Germinal center (tissue), 1 donor: Measurements from ENCODE around the gene VSTM2L.

ENCODE experiments used
- DNase-seq: peaks from one replicate; pipeline ENCODE4 v3.0.0; 2012; ENCODE audit warnings: mixed read lengths, low spot score

Gene VSTM2L

DNA sequence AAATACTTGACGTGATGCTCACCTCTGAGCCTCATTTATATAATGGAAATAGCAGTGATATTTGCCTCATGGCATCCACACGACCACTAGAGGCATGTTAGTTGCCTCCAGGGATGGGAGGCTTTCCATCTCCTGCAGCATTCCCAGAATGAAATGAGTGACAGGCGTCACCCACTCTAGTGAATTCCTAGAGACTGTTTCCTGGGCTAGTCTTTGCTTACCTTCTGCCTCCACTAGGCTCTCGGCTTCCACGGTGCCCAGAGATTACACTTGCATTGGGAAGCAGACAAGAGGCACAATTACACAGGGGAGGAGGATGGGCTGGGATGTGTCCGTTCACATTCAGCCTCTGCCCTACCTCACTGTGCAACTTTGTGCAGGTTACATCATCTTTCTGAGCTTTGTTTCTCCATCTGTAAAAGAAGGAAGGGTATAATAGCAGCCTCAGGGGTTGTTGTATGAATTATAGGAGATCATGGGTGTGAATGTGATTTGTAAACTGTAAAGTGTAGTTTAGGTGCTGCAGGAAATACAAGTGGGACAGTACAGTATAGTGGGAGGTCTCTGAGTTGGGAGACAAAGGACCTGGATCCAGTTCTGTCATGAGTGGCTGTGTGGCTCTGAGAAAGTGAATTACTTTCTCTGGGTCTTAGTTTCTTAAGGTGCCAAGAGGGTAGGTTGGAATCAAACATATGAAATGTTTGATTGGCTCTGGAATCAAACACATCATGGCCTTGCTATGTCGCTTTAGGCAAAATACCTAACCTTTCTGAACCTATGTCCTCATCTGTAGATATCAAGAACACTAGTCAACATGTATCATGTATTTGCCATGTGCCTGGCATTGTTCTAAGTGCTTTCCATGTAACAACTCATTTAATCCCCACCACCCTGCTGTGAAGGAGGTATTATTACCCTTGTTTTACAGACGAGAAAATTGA is 3.6 kb upstream of the VSTM2L start:
- no peak for DNase-seq

DNA sequence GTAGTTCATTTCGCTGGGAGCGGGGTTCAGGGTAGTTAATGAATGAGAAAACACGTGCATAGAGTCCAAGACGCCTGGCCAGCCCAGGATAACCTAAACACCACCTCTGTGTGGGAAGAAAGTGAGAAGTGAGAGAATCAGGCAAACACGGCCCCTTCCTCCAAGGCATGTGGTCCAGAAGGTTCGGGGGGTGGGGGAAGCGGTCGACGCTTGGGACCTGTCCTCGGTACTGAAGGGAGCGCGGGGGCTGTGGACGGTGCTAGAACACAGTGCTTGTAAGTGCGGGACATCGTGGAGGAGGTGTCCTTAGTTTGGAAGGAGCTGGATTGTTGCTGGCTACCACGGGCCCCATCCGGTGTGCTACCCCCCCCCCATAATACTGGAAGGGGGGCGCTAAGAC is 1.7 kb upstream of the VSTM2L start:
- DNase-seq = no peak

DNA sequence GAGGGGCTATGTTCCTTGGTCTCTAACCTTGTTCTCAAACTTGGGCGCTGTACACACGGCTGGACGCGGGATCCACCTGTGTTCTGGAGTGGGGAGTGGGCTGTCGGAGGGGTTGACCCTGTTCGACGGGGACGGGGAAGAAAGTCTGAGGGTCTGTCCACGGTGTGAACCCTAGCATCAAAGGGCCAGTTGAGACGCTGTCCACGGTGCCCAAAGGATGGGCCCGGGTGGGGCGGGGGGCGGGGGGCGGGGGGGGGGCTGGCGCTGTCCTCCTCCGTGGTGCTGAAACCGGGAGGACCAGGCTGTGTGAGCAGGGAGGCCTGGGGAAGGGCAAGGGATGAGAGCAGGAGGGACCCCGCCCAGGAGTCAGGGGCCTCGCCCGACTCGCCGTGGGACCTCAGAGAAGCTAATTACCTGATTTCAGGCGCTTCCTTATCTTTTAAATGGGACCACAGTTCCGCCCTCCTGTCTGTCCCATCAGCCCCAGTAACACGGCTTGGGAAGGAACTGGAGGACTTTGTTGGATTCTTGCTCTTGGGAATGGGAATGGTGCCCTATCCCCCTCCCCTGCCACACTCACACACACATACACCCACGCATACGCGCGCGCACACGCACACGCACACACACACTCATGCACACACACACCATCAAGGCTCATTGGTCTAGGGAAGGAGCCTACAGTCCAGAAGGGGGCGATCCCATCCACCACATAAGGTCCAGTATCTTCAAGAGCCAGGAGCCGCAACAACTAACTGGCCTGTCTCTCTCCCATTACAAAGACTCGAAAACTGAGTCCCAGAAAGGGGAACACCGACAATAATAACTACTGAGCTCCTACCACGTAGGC is 1.0 kb upstream of the VSTM2L start:
- DNase-seq = peak; percentile 29

DNA sequence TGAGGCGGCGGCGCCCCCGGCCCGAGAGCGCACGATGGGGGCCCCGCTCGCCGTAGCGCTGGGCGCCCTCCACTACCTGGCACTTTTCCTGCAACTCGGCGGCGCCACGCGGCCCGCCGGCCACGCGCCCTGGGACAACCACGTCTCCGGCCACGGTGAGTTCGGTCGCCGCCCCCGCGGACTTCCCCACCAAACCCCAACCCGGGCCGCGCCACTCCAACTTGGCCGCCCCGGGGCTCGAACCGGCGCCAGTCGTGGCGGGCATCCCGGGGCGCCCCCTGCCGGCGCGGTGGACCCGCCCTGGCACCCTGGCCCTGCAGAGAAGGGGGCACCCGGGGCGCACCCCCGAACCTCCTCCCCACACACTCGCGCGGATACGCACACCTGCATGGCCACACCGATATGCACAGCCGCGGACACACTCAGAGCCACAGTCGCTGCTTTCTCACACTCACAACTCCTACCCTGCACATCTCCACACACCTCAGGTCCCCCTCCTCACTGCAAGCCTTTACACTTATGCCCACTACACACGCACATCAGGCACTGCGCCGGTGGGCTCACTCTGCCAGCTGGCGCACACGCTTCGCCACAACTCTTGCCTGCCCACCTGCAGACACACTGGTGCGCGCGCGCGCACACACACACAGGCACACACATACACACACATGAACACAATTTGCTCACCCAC is 535 bp downstream of the VSTM2L start:
- peak; percentile 46 for DNase-seq

DNA sequence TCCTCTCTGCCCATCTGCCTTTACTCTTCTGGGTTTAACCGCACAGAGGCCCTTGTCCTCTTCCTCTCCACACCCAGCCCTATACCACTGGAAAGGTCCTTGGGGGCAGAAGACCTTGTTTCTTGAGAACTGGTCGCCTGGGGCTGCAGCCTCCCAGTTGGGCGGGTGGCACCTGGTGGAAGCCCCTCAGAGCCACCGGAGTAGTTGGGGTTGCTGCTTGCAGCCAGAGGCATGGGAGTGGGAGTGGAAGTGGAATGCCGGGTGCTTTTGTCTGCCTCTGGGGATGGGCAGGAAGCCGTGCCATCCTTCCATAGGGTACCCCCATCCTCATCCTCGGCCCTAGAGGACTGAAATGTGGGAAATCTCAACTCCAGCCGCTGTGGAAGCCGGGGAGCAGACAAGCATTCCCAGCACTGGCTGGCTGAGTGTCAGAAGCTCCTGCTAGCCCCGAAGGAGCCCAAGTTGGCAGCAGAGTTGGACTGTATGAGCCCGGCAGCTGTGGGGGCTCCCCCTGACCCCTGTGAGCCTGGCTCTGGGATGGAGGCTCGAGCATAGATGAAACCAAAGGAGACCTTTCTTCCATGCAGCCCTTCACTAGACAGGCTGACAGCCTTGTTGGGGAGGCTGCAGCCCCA is 1.2 kb downstream of the VSTM2L start:
- no peak for DNase-seq

DNA sequence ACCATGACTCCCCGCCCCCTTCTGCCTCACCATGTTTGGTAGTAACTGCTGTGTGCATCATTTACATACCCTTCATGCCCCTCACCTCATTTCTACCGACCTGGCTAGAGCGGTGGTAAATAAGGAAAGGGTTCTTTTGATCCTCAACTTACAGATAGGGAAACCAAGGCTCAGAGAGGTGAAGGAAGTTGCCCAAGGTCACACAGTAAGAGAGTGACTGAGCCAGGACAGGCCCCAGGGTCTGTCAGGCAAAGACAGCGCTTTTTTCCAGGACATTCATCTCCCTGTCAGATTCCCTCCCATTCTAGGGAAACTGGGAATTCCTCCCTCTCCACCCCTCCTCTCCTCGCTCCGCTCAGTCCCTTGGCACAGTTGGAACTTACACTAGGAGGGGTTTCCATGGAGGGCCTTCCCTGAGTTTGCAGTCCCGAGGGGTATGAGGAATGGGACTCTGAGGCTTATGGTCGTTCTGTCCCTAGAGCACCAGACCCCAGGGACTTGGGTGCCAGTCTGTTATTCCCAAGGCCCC is 2.0 kb downstream of the VSTM2L start:
- no peak for DNase-seq

DNA sequence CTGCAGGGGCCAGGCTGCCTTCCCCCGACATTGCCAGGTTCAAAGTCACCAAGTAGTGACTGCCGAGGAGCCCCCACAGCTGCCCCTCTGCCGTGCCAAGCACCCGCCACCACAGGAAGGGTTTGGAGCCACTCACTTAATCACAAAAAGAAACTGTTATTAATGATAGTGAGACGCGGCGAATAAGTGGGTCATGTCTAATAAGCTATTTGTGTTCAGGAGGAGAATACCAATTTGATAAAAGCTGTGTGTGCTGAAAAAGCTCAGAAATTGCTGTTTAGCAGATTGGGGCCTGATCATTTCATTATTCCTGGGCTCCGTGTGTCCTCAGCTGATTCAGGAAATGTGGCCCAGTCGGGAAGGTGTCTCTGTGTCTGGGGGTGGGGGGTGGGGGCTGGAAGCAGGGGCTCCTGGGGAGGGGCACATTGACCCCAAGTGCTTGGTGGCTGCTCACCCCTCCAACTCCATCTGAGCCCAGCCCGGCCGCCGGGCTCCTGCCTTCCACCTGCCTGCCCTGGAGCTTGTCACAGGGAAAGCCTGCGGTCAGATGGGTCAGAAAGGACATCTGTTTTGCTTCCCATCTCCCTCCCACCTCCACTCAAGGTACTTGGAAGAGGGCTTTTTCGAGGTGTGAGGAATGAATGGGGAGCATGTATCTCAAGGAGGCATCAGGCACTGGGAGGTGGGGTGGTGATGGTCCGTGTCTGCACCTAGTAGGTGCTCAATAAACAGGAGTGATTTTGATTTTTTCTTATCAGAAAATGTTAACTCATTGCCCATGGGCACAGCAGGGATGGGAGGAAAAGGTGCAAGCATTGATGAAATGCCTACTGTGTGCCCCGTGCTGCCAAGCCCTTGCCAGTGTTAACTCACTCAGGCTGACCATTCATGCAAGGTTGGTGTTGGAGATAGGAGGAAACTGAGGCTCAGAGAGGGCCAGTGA is 3.0 kb downstream of the VSTM2L start:
- DNase-seq = no peak

DNA sequence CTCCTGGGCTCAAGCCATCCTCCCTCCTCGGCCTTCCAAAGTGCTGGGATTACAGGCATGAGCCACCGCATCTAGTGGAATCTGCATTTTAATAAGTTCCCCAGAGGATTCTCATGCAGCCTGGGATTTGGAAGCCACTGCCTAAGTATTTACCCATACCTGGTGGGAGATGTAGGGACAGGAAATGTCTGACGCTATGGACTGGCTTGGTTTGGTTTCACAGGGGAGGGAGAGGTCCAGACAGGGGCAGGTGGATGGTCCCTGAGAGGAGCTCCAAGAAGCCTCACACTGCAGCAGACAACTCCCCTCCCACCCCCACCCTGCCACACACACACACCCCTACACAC is 4.4 kb downstream of the VSTM2L start:
- DNase-seq = no peak

DNA sequence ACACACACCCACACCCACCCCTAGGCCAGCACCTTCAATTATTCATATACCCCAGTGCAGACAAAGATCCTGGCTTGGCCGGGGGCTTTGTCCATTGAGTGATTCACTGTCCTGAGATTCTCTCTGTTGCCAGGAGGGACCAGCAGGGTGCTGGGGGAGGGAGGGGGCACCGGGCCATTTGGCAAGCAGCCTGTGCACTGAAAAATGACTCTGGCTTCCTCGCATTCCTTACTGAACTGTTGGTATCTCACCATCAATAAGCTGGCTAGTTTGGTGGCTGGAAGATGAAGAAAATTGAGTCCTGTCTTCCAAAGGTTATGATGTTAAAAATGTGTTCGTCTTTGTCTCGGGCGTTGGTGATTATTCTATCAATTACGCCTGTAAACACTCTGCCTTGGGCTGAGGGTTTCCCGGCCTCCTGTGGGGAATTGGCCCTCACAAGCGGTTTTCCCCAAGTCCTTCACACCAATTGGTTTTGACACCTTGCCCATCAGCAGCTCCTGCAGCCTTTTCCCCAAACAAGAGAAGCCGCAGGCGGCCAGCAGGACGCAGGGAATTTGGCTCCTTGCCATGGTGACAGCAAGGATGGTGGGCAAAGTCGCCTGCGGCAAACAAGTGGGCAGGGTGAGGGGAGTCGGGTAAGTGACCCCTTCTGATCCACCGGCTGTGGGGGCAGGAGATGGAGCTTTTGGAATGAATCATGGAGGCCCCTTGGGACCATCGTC is 4.9 kb downstream of the VSTM2L start:
- DNase-seq = no peak

DNA sequence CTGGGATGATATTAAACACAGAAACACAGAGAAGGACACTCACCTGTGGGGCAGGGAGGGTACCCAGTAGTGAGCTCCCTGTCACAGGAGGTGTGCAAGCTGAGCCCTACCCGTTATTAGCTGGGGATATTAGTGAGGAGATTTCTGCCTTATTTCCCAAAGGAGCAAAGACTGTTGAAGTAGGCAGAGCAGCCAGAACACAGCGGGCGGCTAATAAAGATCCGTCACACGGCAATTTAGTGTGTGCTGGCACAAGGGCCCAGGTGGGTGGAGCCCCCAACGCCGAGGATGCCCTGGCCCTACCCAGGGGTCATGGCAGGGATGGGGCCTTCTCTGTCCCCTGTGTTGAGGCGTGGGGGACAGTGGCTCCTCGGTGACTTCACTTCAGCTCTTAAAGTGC is 8.3 kb downstream of the VSTM2L start:
- DNase-seq = no peak

DNA sequence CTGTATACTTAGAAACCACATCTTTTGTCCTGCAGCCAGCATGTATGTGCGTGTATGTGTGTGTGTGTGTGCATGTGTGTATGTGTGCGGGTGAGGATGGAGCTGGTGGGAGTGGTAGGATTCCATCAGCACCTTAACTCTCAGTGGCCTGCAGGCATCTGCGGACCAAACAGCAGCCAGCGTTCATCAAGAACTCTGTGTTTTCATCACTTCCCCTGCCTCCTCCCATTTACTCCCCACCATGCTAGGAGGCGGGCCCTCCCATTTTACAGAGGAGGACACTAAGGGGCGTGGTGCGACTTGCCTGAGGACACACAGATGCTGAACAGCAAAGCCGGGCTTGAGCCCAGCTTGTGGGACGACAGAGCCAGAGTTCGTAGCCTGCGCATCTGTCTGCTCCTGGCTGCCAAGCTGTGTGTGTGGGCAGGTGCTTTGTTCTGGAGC is 8.9 kb downstream of the VSTM2L start:
- no peak for DNase-seq

DNA sequence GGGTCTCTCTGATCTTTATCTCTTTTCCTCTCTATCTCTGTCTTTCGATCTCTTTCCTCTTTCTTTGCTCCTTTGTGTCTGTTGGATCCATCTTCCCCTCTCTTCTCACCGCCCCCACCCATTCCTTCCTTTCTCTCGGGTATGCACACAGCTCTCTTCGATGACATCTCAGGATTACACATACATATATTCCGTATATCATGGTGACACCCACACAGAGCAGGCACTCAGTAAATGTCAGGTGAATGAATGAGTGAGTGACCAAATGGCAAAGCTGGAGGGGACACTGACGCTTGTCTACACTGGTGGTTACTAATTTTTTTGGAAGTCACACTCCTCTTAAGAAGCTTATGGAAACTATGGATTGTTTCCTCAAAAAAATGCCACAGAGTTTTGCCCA is 9.9 kb downstream of the VSTM2L start:
- DNase-seq = no peak

DNA sequence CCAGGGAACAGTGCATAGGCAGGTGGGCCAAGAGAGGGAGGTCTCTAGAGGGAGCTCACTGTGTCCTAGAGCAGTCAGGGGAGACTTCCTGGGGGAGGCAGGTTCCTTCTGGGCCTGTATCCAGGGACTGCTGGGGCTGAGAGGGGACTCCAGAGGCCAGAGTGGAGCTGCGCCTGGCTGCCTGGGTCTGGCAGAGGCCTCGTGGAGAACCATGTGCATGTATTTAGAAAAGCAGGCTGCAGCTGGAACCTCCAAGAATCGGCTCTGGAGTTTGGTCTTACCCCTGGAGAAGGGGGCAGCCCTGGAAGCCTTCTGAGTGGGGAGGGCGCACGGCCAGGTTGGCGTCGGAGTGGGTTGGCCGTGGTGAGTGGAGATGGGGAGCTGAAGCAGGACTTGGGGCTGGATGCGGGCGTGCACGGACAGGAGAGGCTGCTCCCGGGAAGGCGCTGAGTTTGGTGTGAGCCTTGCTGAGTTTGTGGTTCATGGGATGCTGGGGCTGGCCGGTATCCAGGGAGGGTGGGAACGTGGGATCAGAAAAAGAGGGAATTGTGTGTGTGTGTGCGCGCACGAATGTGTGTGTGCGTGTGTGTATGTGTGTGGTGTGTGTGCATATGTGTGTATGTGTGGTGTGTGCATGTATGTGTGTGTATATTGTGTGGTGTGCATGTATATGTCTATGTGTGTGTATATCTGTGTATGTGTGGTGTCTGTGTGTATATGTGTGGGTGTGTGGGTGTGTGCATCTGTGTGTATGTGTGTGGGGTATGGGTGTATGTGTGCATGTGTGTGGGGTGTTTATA is 10.8 kb downstream of the VSTM2L start:
- DNase-seq = no peak

DNA sequence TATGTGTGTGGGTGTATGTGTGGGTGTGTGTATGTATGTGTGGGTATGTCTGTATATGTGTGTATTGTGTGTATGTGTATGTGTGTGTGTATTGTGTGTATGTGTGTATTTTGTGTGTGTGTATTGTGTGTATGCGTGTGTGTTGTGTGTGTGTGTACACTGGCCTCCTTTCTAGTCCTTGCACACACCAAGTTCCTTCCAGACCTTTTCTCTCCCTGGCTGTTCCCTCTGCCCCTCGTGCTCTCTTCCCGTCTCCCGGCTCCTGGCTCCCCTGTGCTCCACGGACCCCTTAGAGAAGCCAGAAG is 11.4 kb downstream of the VSTM2L start:
- no peak for DNase-seq

DNA sequence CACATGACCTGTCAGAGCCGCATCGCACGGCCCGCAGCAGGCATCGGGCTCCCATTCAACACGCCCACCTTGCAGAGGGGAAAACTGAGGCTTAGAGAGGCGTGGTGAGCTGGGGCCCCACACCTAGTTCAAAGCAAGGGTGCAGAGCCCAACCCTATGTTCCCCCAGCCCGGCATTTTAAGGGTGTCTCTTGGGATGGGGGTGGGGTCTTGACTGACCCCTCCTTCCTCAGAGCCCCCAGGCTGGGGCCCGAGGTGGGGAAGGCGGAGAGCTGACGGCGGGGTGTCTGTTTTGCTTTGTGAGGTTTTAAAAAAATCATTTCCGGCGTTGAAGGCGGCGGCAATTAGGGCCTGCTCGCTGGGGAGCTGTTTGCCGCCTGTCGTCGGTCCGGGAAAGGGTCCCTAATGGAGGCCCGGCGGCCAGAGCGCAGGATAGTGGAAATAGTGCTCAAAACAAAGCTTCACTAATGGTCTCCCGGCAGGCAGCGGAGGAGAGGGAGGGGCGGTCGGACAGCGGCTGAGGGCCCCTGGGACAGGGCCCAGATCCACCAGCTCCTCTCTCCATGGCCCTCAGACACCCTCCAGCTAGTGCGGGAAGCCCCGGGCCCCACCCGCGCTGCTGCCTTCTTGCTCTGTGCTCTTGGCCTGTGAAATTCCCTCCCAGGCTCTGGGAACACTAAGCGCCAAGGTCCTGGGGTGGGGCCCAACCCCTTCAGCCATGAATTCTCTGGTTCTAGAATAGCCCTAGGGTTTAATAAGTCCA is 11.9 kb downstream of the VSTM2L start:
- DNase-seq = no peak

DNA sequence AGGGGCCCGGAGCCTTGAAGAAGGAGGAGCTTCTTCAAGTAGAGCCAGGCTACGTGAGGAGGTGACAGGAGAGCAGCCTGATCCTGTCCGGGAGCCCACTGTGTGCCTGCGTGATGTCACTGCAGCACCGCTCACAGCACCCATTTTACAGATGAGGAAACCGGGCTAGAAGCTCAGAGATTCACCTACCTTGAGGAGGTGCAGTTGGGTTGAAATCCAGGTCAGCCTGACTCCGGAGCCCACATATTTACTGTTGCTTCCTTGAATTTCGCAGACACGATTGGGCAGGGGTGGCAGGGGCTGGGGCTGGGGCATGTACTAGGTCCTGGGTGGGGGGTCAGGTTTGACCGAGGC is 12.5 kb downstream of the VSTM2L start:
- DNase-seq = no peak

DNA sequence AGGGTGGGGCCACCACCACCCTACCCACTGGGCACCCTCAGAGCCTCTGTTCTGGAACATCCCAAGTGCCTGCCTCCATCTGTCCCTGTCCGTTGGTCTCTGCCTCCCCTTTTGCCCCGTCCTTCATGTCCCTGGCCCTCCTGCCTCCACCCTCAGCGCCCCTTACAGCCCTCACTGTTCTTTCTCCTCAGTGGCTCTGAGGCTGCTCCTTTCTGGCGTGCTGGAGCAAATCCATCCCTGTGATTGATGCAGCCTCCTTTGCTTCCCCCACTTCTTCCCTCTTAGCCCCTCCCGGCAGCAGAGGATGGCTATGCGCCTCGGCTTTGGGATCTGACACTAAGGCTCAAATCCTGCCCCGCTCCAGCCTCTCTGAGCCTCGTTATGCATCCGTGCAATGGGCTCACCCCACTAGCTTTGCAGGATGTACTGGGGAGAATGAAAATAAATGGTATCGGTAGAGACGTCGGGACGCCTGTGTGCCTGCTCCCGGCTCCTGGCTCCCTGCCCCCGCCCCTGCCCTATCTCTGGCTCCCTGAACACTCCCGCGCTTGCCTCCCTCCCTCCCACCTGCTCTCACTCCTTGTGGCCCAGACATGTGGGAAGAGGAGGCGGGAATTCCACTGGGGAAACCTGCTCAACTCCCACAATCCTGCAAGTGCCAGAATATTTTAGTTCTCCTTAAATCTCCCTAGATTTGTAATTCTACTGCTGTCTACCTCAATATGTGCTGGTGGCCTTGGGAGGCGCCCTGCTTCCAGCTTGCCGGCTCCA is 13.1 kb downstream of the VSTM2L start:
- DNase-seq = no peak

DNA sequence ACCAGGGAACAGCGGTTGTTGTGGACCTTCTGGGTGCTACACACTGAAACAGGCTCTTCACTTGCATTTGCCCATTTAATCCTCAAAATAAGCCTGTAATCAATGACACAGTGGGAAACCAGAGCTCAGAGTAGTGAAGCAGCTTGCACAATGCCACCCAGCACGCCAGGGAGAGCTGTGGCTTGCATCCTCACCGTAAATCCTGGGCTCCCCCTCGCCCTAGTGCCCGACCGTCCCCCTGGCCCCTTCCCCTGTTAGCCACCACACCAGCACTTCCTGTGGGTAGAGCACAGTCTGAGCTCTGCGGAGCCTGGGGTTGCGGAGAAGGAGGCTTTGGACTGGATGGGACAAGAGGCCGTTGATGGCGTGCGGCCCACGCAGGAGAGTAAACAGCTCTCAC is 14.5 kb downstream of the VSTM2L start:
- DNase-seq = no peak
